Thyroid gland (tissue), 4 donors: ENCODE data around the gene TM9SF3.

Experiments
- CTCF ChIP-seq, 6 experiments: fragments of 200-600 bp in 3 of 6; fragments of 450-650 bp in 3 of 6; sonication (generic) in 3 of 6; IDR thresholded peaks; one replicate each; pipeline ENCODE4 v1.5.1; 2016 to 2019; ENCODE audit warnings: antibody characterized with exemption in 6 of 6, mild to moderate bottlenecking in 2 of 6, inconsistent platforms in 1 of 6, moderate library complexity in 1 of 6
- POLR2A ChIP-seq, 2 donors: fragments of 450-650 bp; IDR thresholded peaks; one replicate each; pipeline ENCODE4 v1.6.1; 2017; ENCODE audit warnings: antibody characterized with exemption in 2 of 2, mild to moderate bottlenecking in 2 of 2, moderate library complexity in 1 of 2

- TF ChIP-seq CTCF (IDR thresholded peaks at IDR 0.05) (no peak), POLR2A (IDR thresholded peaks at IDR 0.05) (no peak)
These were observed 92.8 kb downstream of the TM9SF3 start for GRCh38 chr10:96493871-96494525.
